ENCODE data around the gene DEF6.

Gene DEF6

DNA sequence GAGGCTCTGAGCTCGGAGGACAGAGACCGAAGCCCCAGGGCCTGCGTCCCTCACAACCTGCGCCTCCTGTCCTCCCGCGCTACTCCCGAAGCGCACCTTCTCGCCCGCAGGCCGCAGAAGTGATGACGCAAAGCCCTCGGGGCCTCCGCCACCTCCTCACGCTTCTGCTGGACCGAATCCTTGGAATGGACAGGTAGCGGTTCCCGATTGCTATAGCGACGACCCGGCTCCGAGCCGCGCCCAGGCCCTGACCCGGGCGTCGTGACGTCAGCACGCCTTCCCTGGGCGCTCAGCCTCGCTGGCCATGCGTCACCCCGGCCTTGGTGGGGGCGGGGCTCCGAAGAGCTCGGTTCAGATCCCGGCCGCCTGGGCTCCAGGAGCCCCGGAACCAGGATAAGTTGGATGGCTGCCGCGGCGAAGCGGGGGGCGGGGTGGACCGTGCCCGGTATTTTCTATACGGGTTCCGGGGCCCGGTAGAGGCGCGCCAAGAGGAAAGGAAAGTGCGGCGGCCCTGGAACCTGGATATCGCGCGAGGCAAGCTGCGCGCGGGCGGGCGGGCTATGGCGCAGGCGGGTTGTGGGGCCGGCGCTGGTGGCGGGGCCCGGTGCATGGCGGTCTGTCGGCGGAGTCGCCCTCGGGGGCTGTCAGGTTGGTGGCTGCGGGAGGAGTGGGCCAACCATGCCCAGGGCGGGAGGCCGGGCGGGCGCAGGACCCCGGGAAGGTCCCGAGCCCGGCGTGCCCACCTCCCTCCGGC is 38.2 kb upstream of the DEF6 start, which contains the start of gene ZNF76:
Gene ZNF76, plus strand, starts transcription at position 542 of the 754 bp plus-strand sequence. CDS start 21,417 bp downstream, outside the sequence.
- peak; percentile 99 for DNase-seq (ENCODE audit: low spot score)
- H2BK12ac ChIP-seq (ENCODE audit: low read length), result no peak within 1 kb of the TSS

GRCh38 chr6:35259948-35260590 is 37.5 kb upstream of the DEF6 start:
- Histone ChIP-seq H3K4me3 (ENCODE audit: low read length in 2 of 2) (peak overlapping the region; percentile 78 to 92), H3K18ac (ENCODE audit: low read length) (peak overlapping the region; percentile 100), H3K9ac (ENCODE audit: low read depth, low read length, poor library complexity) (peak overlapping the region; percentile 95), H3K23ac (ENCODE audit: low read depth, low read length, poor library complexity) (peak overlapping the region; percentile 92), H2AK5ac (ENCODE audit: low read depth, low read length) (no peak overlapping the region), H3K4me2 (ENCODE audit: insufficient read depth, low read length, poor library complexity, severe bottlenecking) (peak overlapping the region; percentile 78), H3K4me1 (ENCODE audit: control insufficient read depth in 2 of 2, insufficient read depth in 1 of 2, low read depth in 1 of 2, low read length in 2 of 2) (peaks cover 4 to 8% of the 10 kb centered on the region in 2 donors), H2BK15ac (ENCODE audit: low read length) (no peak overlapping the region), H3K36me3 (replicated peaks in 1 of 2; ENCODE audit: control insufficient read depth in 2 of 2, insufficient read depth in 2 of 2, low read length in 2 of 2) (no peaks in the 10 kb centered on the region), H2AFZ (ENCODE audit: low read length) (peak overlapping the region; percentile 97), H2BK5ac (ENCODE audit: low read length) (peak overlapping the region; percentile 95), H3K4ac (ENCODE audit: low read length) (no peak overlapping the region), H3K79me1 (ENCODE audit: low read depth, low read length) (peaks cover 3% of the 10 kb centered on the region), H4K8ac (ENCODE audit: low read depth, low read length) (no peak overlapping the region), H3K27ac (replicated peaks; ENCODE audit: low read length) (peak overlapping the region; percentile 91), H2BK120ac (ENCODE audit: low read depth, low read length) (no peak overlapping the region), H4K91ac (ENCODE audit: low read depth, low read length, poor library complexity) (no peak overlapping the region), H3K9me3 (replicated peaks in 1 of 2; ENCODE audit: control insufficient read depth in 2 of 2, insufficient read depth in 1 of 2, low read depth in 1 of 2, low read length in 2 of 2) (no peaks in the 10 kb centered on the region), H3K14ac (ENCODE audit: low read length) (peak overlapping the region; percentile 82), H2BK12ac (ENCODE audit: low read length) (no peak overlapping the region), H3K27me3 (ENCODE audit: control insufficient read depth in 3 of 3, insufficient read depth in 3 of 3, low read depth in 1 of 3, low read length in 3 of 3) (no peaks in the 10 kb centered on the region)
- WGBS, 2 donors (ENCODE audit: extremely low coverage in 2 of 2, insufficient read length in 2 of 2, insufficient replicate concordance in 1 of 2), result no CpG with 5 or more reads among the region's 23 CpGs
- DNase-seq (ENCODE audit: low spot score), result peak; percentile 38

More for the DNA sequence above, 38.2 kb upstream of the DEF6 start, which contains the start of gene ZNF76:
- H3K27me3 ChIP-seq (ENCODE audit: control insufficient read depth in 3 of 3, insufficient read depth in 3 of 3, low read depth in 1 of 3, low read length in 3 of 3), result no peaks in the 10 kb centered on the region
- H2BK120ac ChIP-seq (ENCODE audit: low read depth, low read length), result peak within 1 kb of the TSS; percentile 88
- peak within 1 kb of the TSS; percentile 78 for H3K4me2 ChIP-seq (ENCODE audit: insufficient read depth, low read length, poor library complexity, severe bottlenecking)
- H2BK5ac ChIP-seq (ENCODE audit: low read length), result peak within 1 kb of the TSS; percentile 95
- peak within 1 kb of the TSS; percentile 92 for H3K23ac ChIP-seq (ENCODE audit: low read depth, low read length, poor library complexity)
- peak within 1 kb of the TSS; percentile 95 for H3K9ac ChIP-seq (ENCODE audit: low read depth, low read length, poor library complexity)
- H4K91ac ChIP-seq (ENCODE audit: low read depth, low read length, poor library complexity), result no peak within 1 kb of the TSS
- no peak within 1 kb of the TSS for H2AK5ac ChIP-seq (ENCODE audit: low read depth, low read length)
- no peaks in the 10 kb centered on the region for H3K36me3 ChIP-seq (replicated peaks in 1 of 2; ENCODE audit: control insufficient read depth in 2 of 2, insufficient read depth in 2 of 2, low read length in 2 of 2)
- H3K14ac ChIP-seq (ENCODE audit: low read length), result peak within 1 kb of the TSS; percentile 82
- peak within 1 kb of the TSS; percentile 91 for H3K27ac ChIP-seq (replicated peaks; ENCODE audit: low read length)
- peak within 1 kb of the TSS; percentile 28 for H2BK15ac ChIP-seq (ENCODE audit: low read length)
- peak within 1 kb of the TSS; percentile 100 for H3K18ac ChIP-seq (ENCODE audit: low read length)
- no CpG with 5 or more reads among the region's 82 CpGs for WGBS, 2 donors (ENCODE audit: extremely low coverage in 2 of 2, insufficient read length in 2 of 2, insufficient replicate concordance in 1 of 2)
- H2AFZ ChIP-seq (ENCODE audit: low read length), result peak within 1 kb of the TSS; percentile 97
- H3K4ac ChIP-seq (ENCODE audit: low read length), result no peak within 1 kb of the TSS
- peaks cover 4 to 8% of the 10 kb centered on the region in 2 donors for H3K4me1 ChIP-seq (ENCODE audit: control insufficient read depth in 2 of 2, insufficient read depth in 1 of 2, low read depth in 1 of 2, low read length in 2 of 2)
- peaks cover 3% of the 10 kb centered on the region for H3K79me1 ChIP-seq (ENCODE audit: low read depth, low read length)
- H4K8ac ChIP-seq (ENCODE audit: low read depth, low read length), result no peak within 1 kb of the TSS
- H3K9me3 ChIP-seq (replicated peaks in 1 of 2; ENCODE audit: control insufficient read depth in 2 of 2, insufficient read depth in 1 of 2, low read depth in 1 of 2, low read length in 2 of 2), result no peaks in the 10 kb centered on the region
- H3K4me3 ChIP-seq (ENCODE audit: low read length in 2 of 2), result peak within 1 kb of the TSS; percentile 78 to 92

DNA sequence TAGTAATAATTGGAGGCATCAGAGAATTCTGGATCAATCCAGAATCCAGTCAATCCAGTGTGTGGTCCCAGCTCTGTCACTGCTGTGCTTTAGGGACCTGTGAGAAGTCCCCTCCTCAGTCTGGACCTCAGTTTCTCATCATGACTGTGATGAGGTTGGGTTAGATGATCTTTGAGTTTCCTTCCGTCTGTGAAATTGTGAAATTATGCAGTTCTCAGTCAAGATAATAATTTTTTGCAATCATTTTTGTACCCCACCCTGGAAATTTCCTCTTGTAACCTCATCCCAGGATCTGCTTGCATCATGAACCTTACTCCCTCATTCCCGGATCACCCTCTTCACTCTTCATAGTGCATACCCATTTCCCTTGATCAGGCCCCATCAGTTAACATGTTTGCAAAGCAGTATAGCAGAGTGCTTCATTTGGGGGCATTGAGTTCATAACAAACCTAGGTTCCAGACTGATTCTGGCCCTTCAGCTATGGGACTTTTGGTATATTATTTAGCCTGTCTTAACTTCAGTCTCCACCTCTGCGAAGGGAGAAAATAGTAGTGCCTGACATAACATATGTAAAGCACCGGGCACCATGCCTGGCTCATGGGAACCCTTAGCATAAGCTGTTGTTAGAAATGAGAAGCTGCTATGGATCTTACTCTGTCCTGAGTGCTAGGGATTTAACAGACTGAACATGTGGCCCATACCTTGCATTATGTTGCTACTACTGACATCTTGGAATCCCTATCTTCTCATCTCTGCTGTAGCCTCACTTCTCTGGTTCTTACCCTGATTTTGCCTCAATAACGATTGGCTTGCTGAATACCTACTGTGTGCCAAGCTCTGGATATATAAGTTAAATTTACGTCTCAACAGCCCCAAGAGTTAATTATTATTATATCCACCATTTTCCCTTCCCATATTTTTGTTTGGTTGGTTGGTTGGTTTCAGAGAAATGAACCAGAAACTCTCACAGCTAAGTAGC is 36.7 kb upstream of the DEF6 start:
- WGBS, 2 donors (ENCODE audit: extremely low coverage in 2 of 2, insufficient read length in 2 of 2, insufficient replicate concordance in 1 of 2), result no CpG with 5 or more reads among the region's 6 CpGs
- H3K18ac ChIP-seq (ENCODE audit: low read length), result no peak overlapping the region
- H3K4me1 ChIP-seq (ENCODE audit: control insufficient read depth in 2 of 2, insufficient read depth in 1 of 2, low read depth in 1 of 2, low read length in 2 of 2), result peaks cover 4 to 8% of the 10 kb centered on the region in 2 donors
- no peak overlapping the region for H4K8ac ChIP-seq (ENCODE audit: low read depth, low read length)
- no peak for DNase-seq (ENCODE audit: low spot score)
- H3K4me2 ChIP-seq (ENCODE audit: insufficient read depth, low read length, poor library complexity, severe bottlenecking), result peak overlapping the region; percentile 78
- H2AFZ ChIP-seq (ENCODE audit: low read length), result peak overlapping the region; percentile 97
- H3K4ac ChIP-seq (ENCODE audit: low read length), result no peak overlapping the region
- H2BK5ac ChIP-seq (ENCODE audit: low read length), result no peak overlapping the region
- H3K4me3 ChIP-seq (ENCODE audit: low read length in 2 of 2), result peak overlapping the region in 1 of 2 donors; percentile 78
- no peak overlapping the region for H4K91ac ChIP-seq (ENCODE audit: low read depth, low read length, poor library complexity)
- H3K23ac ChIP-seq (ENCODE audit: low read depth, low read length, poor library complexity), result no peak overlapping the region
- H3K27me3 ChIP-seq (ENCODE audit: control insufficient read depth in 3 of 3, insufficient read depth in 3 of 3, low read depth in 1 of 3, low read length in 3 of 3), result no peaks in the 10 kb centered on the region
- no peaks in the 10 kb centered on the region for H3K36me3 ChIP-seq (replicated peaks in 1 of 2; ENCODE audit: control insufficient read depth in 2 of 2, insufficient read depth in 2 of 2, low read length in 2 of 2)
- H3K79me1 ChIP-seq (ENCODE audit: low read depth, low read length), result peaks cover 3% of the 10 kb centered on the region
- H3K9me3 ChIP-seq (replicated peaks in 1 of 2; ENCODE audit: control insufficient read depth in 2 of 2, insufficient read depth in 1 of 2, low read depth in 1 of 2, low read length in 2 of 2), result no peaks in the 10 kb centered on the region
- H2BK120ac ChIP-seq (ENCODE audit: low read depth, low read length), result no peak overlapping the region
- H2BK15ac ChIP-seq (ENCODE audit: low read length), result no peak overlapping the region
- H2AK5ac ChIP-seq (ENCODE audit: low read depth, low read length), result no peak overlapping the region
- H3K14ac ChIP-seq (ENCODE audit: low read length), result no peak overlapping the region
- no peak overlapping the region for H3K9ac ChIP-seq (ENCODE audit: low read depth, low read length, poor library complexity)
- no peak overlapping the region for H2BK12ac ChIP-seq (ENCODE audit: low read length)
- H3K27ac ChIP-seq (replicated peaks; ENCODE audit: low read length), result no peak overlapping the region
